ENCODE results near the gene GNAQ. TPM values are rescaled to one million over a fixed set of nuclear protein-coding genes. Genes with fewer than 3 reads are reported as not detected.
A peak's percentile ranks its signal among the peaks of the same experiment; 100 is the strongest.

GNAQ gene
- total and polyA plus RNA-seq, 2 donors (not counting 1 experiment from before 2014, with no cell fraction given) = 0.60 to 1.4 TPM

DNA sequence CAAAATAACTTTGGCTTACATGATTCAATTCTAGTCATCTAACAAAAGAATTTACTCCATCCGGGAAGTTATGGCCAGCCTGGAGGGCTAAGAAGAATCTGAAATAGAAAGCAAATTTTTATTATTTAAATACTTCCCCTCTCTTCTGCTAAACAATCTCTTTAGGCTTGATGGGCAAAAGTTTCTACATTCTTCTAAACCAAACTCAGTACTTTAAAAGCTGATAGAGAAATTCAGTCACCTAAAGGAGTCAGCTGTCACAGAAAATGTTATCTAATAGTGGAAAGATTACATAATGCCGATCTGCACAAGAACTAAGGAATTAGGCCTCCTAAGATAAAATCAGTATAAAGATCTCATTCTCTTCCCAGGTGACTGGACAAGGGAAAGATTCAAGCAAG lies 32.4 kb downstream of the GNAQ start:
- peaks cover 0 to 7% (median 1%) of the 10 kb centered on the region in 4 experiments for H3K27me3 ChIP-seq (replicated peaks in 1 of 4; ENCODE audit: control extremely low read depth in 1 of 4, control insufficient read depth in 3 of 4, insufficient read depth in 4 of 4, low read length in 3 of 4)
- H3K9ac ChIP-seq (ENCODE audit: low read length) = no peak overlapping the region
- ChIA-PET CTCF (no interaction called here), POLR2A (no interaction called here)
- peaks cover 0 to 9% of the 10 kb centered on the region in 2 donors for H3K4me1 ChIP-seq (ENCODE audit: control insufficient read depth in 2 of 2, insufficient read depth in 2 of 2, low read length in 2 of 2)
- H3K9me3 ChIP-seq (ENCODE audit: control extremely low read depth in 1 of 3, control insufficient read depth in 2 of 3, insufficient read depth in 1 of 3, low read length in 2 of 3) = no peaks in the 10 kb centered on the region
- H3K27me3 Mint-ChIP-seq = peaks cover 31% of the 10 kb centered on the region
- no peaks in the 10 kb centered on the region for H3K36me3 ChIP-seq (replicated peaks in 1 of 2; ENCODE audit: control extremely low read depth in 1 of 2, control insufficient read depth in 1 of 2, extremely low read depth in 1 of 2, insufficient read depth in 2 of 2, low read length in 1 of 2)
- no peak overlapping the region for H3K4me3 Mint-ChIP-seq
- H2AFZ ChIP-seq (ENCODE audit: insufficient read depth, low read depth, low read length, poor library complexity, severe bottlenecking) = no peak overlapping the region
- no peak overlapping the region for H3K27ac Mint-ChIP-seq
- H4K20me1 ChIP-seq (ENCODE audit: control insufficient read depth, insufficient read depth, low read length, poor library complexity, severe bottlenecking) = no peaks in the 10 kb centered on the region
- no CpG with 5 or more reads among the region's 2 CpGs for WGBS (ENCODE audit: insufficient coverage)
- H3K4me2 ChIP-seq (replicated peaks; ENCODE audit: low read depth, low read length, poor library complexity, severe bottlenecking) = no peak overlapping the region
- intact Hi-C loops (cut with micrococcal nuclease) = no loop called here
- no peaks in the 10 kb centered on the region for H3K9me3 Mint-ChIP-seq (ENCODE audit: insufficient read depth)
- no peak for TF ChIP-seq EZH2 (IDR thresholded peaks at IDR 0.05; ENCODE audit: borderline replicate concordance, insufficient read depth, low read depth, low read length, poor library complexity, severe bottlenecking)
- no peak for TF ChIP-seq CTCF (IDR thresholded peaks at IDR 0.05)
- no peaks in the 10 kb centered on the region for H3K79me2 ChIP-seq (ENCODE audit: control insufficient read depth, insufficient read depth, low read length)
- ATAC-seq (ENCODE audit: low read depth) (no peak), DNase-seq (no peak)
- H3K4me1 Mint-ChIP-seq = peaks cover 8% of the 10 kb centered on the region
- H3K27ac ChIP-seq (ENCODE audit: low read length in 2 of 2) = no peak overlapping the region
- H3K4me3 ChIP-seq (ENCODE audit: control extremely low read depth in 1 of 5, extremely low read depth in 1 of 5, insufficient read depth in 1 of 5, low read depth in 2 of 5, low read length in 4 of 5) = no peak overlapping the region

DNA sequence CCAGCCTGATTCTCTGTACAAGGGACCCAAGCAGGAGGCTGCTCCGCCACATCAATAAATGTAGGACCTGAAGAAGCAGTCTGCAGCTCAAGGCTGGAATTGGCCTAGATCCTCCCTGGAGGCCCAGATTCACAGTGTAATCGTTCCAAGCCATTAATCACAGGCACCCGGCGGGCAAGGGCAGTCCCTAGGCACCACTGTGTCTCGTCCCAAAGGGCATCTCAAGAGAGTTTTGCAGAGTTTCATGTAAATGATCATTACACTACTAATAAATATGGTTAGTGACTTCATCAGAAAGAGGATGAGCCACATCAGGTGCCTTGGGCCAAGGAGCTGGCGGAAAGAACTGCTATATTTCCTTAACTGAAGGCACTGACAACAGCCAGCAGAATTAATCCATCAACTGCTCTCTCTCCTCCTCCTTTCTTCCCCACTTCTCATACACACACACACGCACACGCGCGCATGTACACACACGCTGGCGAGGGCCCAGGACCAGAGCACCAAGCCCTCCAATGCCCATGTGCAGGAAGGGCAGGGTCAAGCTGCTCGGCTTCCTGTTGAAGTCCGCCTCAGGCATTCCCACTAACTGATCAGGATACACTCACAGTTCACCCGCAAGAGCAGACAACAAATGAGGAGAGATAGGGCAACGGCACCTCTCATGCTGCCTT lies 33.9 kb downstream of the GNAQ start:
- H3K27ac Mint-ChIP-seq = no peak overlapping the region
- H3K4me3 Mint-ChIP-seq = no peak overlapping the region
- WGBS (ENCODE audit: insufficient coverage) = 42% methylated on average over 11 of the region's 16 CpGs
- H3K4me1 Mint-ChIP-seq = peaks cover 8% of the 10 kb centered on the region
- ChIA-PET POLR2A (no interaction called here), CTCF (no interaction called here)
- Histone ChIP-seq H3K79me2 (ENCODE audit: control insufficient read depth, insufficient read depth, low read length) (no peaks in the 10 kb centered on the region), H3K4me3 (ENCODE audit: control extremely low read depth in 1 of 5, extremely low read depth in 1 of 5, insufficient read depth in 1 of 5, low read depth in 2 of 5, low read length in 4 of 5) (no peak overlapping the region), H4K20me1 (ENCODE audit: control insufficient read depth, insufficient read depth, low read length, poor library complexity, severe bottlenecking) (no peaks in the 10 kb centered on the region), H3K4me1 (ENCODE audit: control insufficient read depth in 2 of 2, insufficient read depth in 2 of 2, low read length in 2 of 2) (peaks cover 0 to 9% of the 10 kb centered on the region in 2 donors), H3K27me3 (replicated peaks in 1 of 4; ENCODE audit: control extremely low read depth in 1 of 4, control insufficient read depth in 3 of 4, insufficient read depth in 4 of 4, low read length in 3 of 4) (peaks cover 0 to 7% (median 1%) of the 10 kb centered on the region in 4 experiments), H3K36me3 (replicated peaks in 1 of 2; ENCODE audit: control extremely low read depth in 1 of 2, control insufficient read depth in 1 of 2, extremely low read depth in 1 of 2, insufficient read depth in 2 of 2, low read length in 1 of 2) (no peaks in the 10 kb centered on the region), H2AFZ (ENCODE audit: insufficient read depth, low read depth, low read length, poor library complexity, severe bottlenecking) (peak overlapping the region; percentile 7), H3K9ac (ENCODE audit: low read length) (no peak overlapping the region), H3K4me2 (replicated peaks; ENCODE audit: low read depth, low read length, poor library complexity, severe bottlenecking) (no peak overlapping the region), H3K27ac (ENCODE audit: low read length in 2 of 2) (no peak overlapping the region), H3K9me3 (ENCODE audit: control extremely low read depth in 1 of 3, control insufficient read depth in 2 of 3, insufficient read depth in 1 of 3, low read length in 2 of 3) (no peaks in the 10 kb centered on the region)
- ATAC-seq (ENCODE audit: low read depth) = peak; percentile 17
- TF ChIP-seq CTCF (IDR thresholded peaks at IDR 0.05) (no peak), EZH2 (IDR thresholded peaks at IDR 0.05; ENCODE audit: borderline replicate concordance, insufficient read depth, low read depth, low read length, poor library complexity, severe bottlenecking) (no peak)
- peaks cover 31% of the 10 kb centered on the region for H3K27me3 Mint-ChIP-seq
- DNase-seq = no peak
- H3K9me3 Mint-ChIP-seq (ENCODE audit: insufficient read depth) = no peaks in the 10 kb centered on the region
- intact Hi-C loops (cut with micrococcal nuclease) = no loop called here

Measured in B cell (primary cell).